IMR-90 (cell line): ENCODE measurements around the gene EPHA2. TPM values are rescaled to one million over a fixed set of nuclear protein-coding genes. Genes with fewer than 3 reads are reported as not detected.

ENCODE experiments used
- ATAC-seq: fragments of 200-7000 bp; cut with Tn5 transposase; 2 replicates; pipeline ENCODE4 v1.9.1; 2020; ENCODE audit warnings: low read depth, mild to moderate bottlenecking, moderate library complexity
- BruUV-seq: library from RNA; stranded (reverse); fragments of 400-500 nt; replicated peaks from 2 replicates; lab custom pipeline; 2021; lab: Mats Ljungman, UMichigan
- CTCF ChIA-PET: fragments of 300-600 bp; formaldehyde crosslinking; extraction: SDS; loops from one replicate; lab custom pipeline; 2021; ENCODE audit warnings: antibody characterized with exemption; lab: Yijun Ruan, JAX
- POLR2A ChIA-PET: fragments of 300-600 bp; sonication (Branson Sonifier 250); formaldehyde crosslinking; loops from one replicate; lab custom pipeline; 2022; ENCODE audit warnings: antibody characterized with exemption; ENCODE audit not compliant: unreplicated experiment; lab: Charles Lee
- DNase-seq: peaks from one replicate; pipeline ENCODE4 v3.0.0; 2013
- H2AFZ ChIP-seq: replicated peaks from 2 replicates; pipeline ENCODE3; 2013; ENCODE audit warnings: low read length, mild to moderate bottlenecking; ENCODE audit not compliant: poor library complexity
- H2AK5ac ChIP-seq: 2 replicates; pipeline ENCODE4 v1.6.1; 2013; ENCODE audit warnings: low read depth, low read length, inconsistent platforms
- H2AK9ac ChIP-seq: replicated peaks from 2 replicates; pipeline ENCODE3; 2013; ENCODE audit warnings: mild to moderate bottlenecking, low read depth, low read length, moderate library complexity; ENCODE audit not compliant: poor library complexity
- H2BK120ac ChIP-seq: 2 replicates; pipeline ENCODE4 v1.6.1; 2013; ENCODE audit warnings: low read depth, low read length, inconsistent platforms
- H2BK15ac ChIP-seq: 3 replicates; pipeline ENCODE4 v1.6.1; 2013; ENCODE audit warnings: low read depth, low read length, inconsistent platforms
- H2BK20ac ChIP-seq: 2 replicates; pipeline ENCODE4 v1.6.1; 2013; ENCODE audit warnings: low read depth, mild to moderate bottlenecking, inconsistent platforms, low read length, moderate library complexity
- H2BK5ac ChIP-seq: 2 replicates; pipeline ENCODE4 v1.6.1; 2013; ENCODE audit warnings: mild to moderate bottlenecking, low read depth, low read length, inconsistent platforms; ENCODE audit not compliant: poor library complexity, severe bottlenecking
- H3K14ac ChIP-seq: replicated peaks from 2 replicates; pipeline ENCODE4 v1.6.1; 2013; ENCODE audit warnings: low read depth, low read length, inconsistent platforms
- H3K18ac ChIP-seq: 2 replicates; pipeline ENCODE4 v1.6.1; 2013; ENCODE audit warnings: low read depth, low read length, control low read depth
- H3K23ac ChIP-seq: 2 replicates; pipeline ENCODE4 v1.6.1; 2013; ENCODE audit warnings: low read depth, low read length, inconsistent platforms
- H3K27ac ChIP-seq: 2 replicates; pipeline ENCODE4 v1.5.1; 2013; ENCODE audit warnings: mild to moderate bottlenecking, control low read depth, low read length; ENCODE audit not compliant: insufficient read depth
- H3K27me3 ChIP-seq: 2 replicates; pipeline ENCODE4 v1.6.1; 2013; ENCODE audit warnings: low read length; ENCODE audit not compliant: control insufficient read depth, insufficient read depth
- H3K36me3 ChIP-seq: 2 replicates; pipeline ENCODE4 v1.6.1; 2013; ENCODE audit warnings: low read length, mixed read lengths; ENCODE audit not compliant: control insufficient read depth, insufficient read depth
- H3K4ac ChIP-seq: 2 replicates; pipeline ENCODE4 v1.6.1; 2013; ENCODE audit warnings: low read depth, low read length, inconsistent platforms
- H3K4me1 ChIP-seq: 2 replicates; pipeline ENCODE4 v1.6.1; 2013; ENCODE audit warnings: low read length, mixed read lengths; ENCODE audit not compliant: control insufficient read depth, insufficient read depth
- H3K4me2 ChIP-seq: 2 replicates; pipeline ENCODE4 v1.6.1; 2013; ENCODE audit warnings: low read depth, mild to moderate bottlenecking, control low read depth, low read length, moderate library complexity
- H3K4me3 ChIP-seq: 2 replicates; pipeline ENCODE4 v1.5.1; 2013; ENCODE audit warnings: low read depth, mild to moderate bottlenecking, control low read depth, low read length, moderate library complexity; ENCODE audit not compliant: insufficient read depth
- H3K56ac ChIP-seq: 2 replicates; pipeline ENCODE4 v1.6.1; 2013; ENCODE audit warnings: low read length, inconsistent platforms; ENCODE audit not compliant: insufficient read depth; ENCODE audit errors: extremely low read depth
- H3K79me1 ChIP-seq, 2 experiments: 2 replicates each; pipeline ENCODE4 v1.6.1; 2013; ENCODE audit warnings: low read length in 2 of 2, inconsistent platforms in 1 of 2, low read depth in 1 of 2
- H3K9ac ChIP-seq: 2 replicates; pipeline ENCODE4 v1.6.1; 2013; ENCODE audit warnings: low read depth, low read length, control low read depth
- H3K9me1 ChIP-seq: 2 replicates; pipeline ENCODE4 v1.6.1; 2013; ENCODE audit warnings: low read length, inconsistent platforms; ENCODE audit not compliant: insufficient read depth
- H3K9me3 ChIP-seq: 2 replicates; pipeline ENCODE4 v1.6.1; 2013; ENCODE audit warnings: low read length; ENCODE audit not compliant: control insufficient read depth, insufficient read depth
- H4K20me1 ChIP-seq: 2 replicates; pipeline ENCODE4 v1.6.1; 2013; ENCODE audit warnings: low read length, inconsistent platforms; ENCODE audit not compliant: insufficient read depth
- H4K5ac ChIP-seq: 2 replicates; pipeline ENCODE4 v1.6.1; 2013; ENCODE audit warnings: mild to moderate bottlenecking, low read depth, low read length, control low read depth
- H4K8ac ChIP-seq, 2 experiments: 2 replicates each; pipeline ENCODE4 v1.6.1; 2013; ENCODE audit warnings: low read depth in 2 of 2, low read length in 2 of 2, control low read depth in 1 of 2, inconsistent platforms in 1 of 2
- H4K91ac ChIP-seq: 2 replicates; pipeline ENCODE4 v1.6.1; 2013; ENCODE audit warnings: low read depth, low read length, inconsistent platforms; ENCODE audit not compliant: insufficient read depth
- BHLHE40 ChIP-seq: fragments of 150-350 bp; IDR thresholded peaks from 2 replicates; pipeline ENCODE4 v1.6.1; 2016; ENCODE audit warnings: mild to moderate bottlenecking, low read depth, low read length
- FOS ChIP-seq: fragments of 150-350 bp; IDR thresholded peaks from 2 replicates; pipeline ENCODE4 v1.6.1; 2016; ENCODE audit warnings: low read depth, low read length
- NFE2L2 ChIP-seq: fragments of 150-350 bp; IDR thresholded peaks from 2 replicates; pipeline ENCODE4 v1.6.1; 2016; ENCODE audit warnings: low read depth, mild to moderate bottlenecking, low read length
- POLR2A ChIP-seq: IDR thresholded peaks from 2 replicates; pipeline ENCODE4 v1.6.1; 2012; ENCODE audit warnings: mild to moderate bottlenecking, low read depth, low read length
- WGBS, 2 experiments: methylation state at CpG; one replicate each; pipeline versions ENCODE4 v1.1.5 to v1.1.7; 2013; ENCODE audit warnings: missing lambda C conversion rate in 2 of 2; ENCODE audit not compliant: insufficient read length in 1 of 2; ENCODE audit errors: extremely low coverage in 2 of 2; 5-methylcytosine and 5-hydroxymethylcytosine counted together
- dilution Hi-C: fragments of 300-500 bp; cut with HindIII; formaldehyde crosslinking; loops from one replicate; pipeline ENCODE4 v1.14.3; 2018; ENCODE audit warnings: low sequenced_read_pairs; ENCODE audit not compliant: unreplicated experiment
- in situ Hi-C: fragments of 300-500 bp; cut with MboI; formaldehyde crosslinking; loops from 3 replicates; pipeline ENCODE4 v1.14.3; 2019; ENCODE audit warnings: low sequenced_read_pairs, inconsistent platforms, mixed read lengths
- intact Hi-C: fragments of 100-400 bp; cut with micrococcal nuclease; formaldehyde crosslinking; loops from 2 replicates; pipeline ENCODE4 v1.10.0; 2022
- polyA plus RNA-seq, 3 experiments: library from polyadenylated mRNA; depleted of rRNA; stranded (reverse); fragments of >200 nt; gene quantifications; 2 replicates each; pipeline ENCODE4 v1.2.3, GENCODE V29; 2012; ENCODE audit warnings: low replicate concordance in 1 of 3
- total RNA-seq: library from RNA; depleted of rRNA; stranded (reverse); fragments of >200 nt; gene quantifications from 2 replicates; pipeline ENCODE4 v1.2.3, GENCODE V29; 2012

Gene EPHA2
- total and polyA plus RNA-seq, 2 of the 4 experiments (the other 2 are of a cell fraction), result 24.0 to 72.6 TPM

DNA sequence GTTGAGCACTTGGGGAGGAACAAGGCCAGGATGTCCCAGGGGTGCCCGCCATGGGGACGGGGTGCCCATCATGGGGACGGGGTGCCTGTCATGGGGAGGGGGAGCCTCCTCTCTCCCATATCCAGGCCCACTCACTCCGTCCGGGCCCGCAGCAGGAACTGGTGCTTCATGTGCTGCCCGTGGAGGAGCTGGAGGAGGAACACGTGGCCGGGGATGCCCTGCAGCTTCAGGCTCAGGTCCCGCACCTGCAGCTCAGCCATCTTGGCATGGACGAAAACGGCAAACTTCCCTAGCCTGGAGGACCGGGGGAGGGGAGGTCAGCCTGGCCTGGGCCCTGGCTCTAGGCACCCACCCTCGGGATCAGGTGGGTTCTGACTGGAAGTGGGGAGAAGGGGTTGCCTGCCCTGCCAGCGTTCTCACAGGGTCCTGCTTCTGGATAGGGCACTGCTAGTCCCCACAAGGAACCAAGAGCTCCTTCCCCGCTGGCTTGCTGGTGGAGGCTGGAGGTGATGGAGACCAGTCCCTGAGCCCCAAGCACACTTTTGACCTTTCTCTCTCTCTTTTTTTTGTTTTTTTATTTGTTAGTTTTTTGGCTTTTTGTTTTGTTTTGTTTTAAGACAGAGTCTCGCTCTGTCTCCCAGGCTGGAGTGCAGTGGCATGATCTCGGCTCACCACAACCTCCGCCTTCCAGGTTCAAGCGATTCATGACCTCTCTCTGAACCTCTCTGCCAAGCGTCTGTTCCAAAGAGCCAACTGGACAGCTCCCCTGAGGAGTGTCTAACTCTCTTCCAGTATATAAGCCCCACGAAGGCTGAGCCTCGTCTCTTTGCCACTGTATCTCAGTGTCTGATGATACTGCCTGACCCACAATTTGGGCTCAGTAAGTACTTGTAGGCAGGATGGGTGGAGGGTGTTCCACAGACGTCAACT lies 46.7 kb upstream of the EPHA2 start:
- Histone ChIP-seq H3K9ac (no peak overlapping the region), H2BK15ac (no peak overlapping the region), H2AK5ac (no peak overlapping the region), H3K4me3 (no peak overlapping the region), H2BK120ac (no peak overlapping the region), H4K91ac (no peak overlapping the region), H3K27ac (no peak overlapping the region), H3K4ac (no peak overlapping the region), H4K8ac (no peak overlapping the region), H4K5ac (no peak overlapping the region), H2AFZ (no peak overlapping the region), H3K79me1 (peaks cover 7 to 21% of the 10 kb centered on the region in 2 experiments; a peak in 3 of 4 replicates), H3K56ac (no peak overlapping the region), H3K9me3 (no peaks in the 10 kb centered on the region), H3K23ac (no peak overlapping the region), H3K9me1 (peaks cover 6% of the 10 kb centered on the region; the same call in 1 of the 2 replicates), H3K14ac (no peak overlapping the region), H2BK5ac (no peak overlapping the region), H2BK20ac (no peak overlapping the region), H3K4me1 (peaks cover 9% of the 10 kb centered on the region), H3K18ac (no peak overlapping the region), H2AK9ac (no peak overlapping the region), H3K27me3 (no peaks in the 10 kb centered on the region), H3K36me3 (peaks cover 6% of the 10 kb centered on the region), H4K20me1 (no peaks in the 10 kb centered on the region; the same call in 1 of the 2 replicates), H3K4me2 (no peak overlapping the region)
- dilution Hi-C loops, result no loop called here
- in situ Hi-C loops, result no loop called here
- ATAC-seq (no peak), DNase-seq (no peak)
- 78% methylated on average over 4 of the region's 24 CpGs; no CpG with 5 or more reads in 1 of the 2 experiments for WGBS, 2 experiments
- TF ChIP-seq BHLHE40 (no peak), POLR2A (no peak), NFE2L2 (no peak), FOS (no peak)
- ChIA-PET CTCF (no interaction called here), POLR2A (no interaction called here)
- intact Hi-C loops, result no loop called here
- no TSS peak for BruUV-seq
